Left colon (tissue), 2 donors: ENCODE measurements around the gene PMCH. TPM values are rescaled to one million over a fixed set of nuclear protein-coding genes. Genes with fewer than 3 reads are reported as not detected.
"Not testable (repeated sequence)": the region's sequence is repeated elsewhere in the genome, so short reads cannot be mapped to it uniquely, and the experiment has no call there.

Experiments used
- ATAC-seq: fragments of 200-7000 bp; cut with Tn5 transposase; one replicate; pipeline ENCODE4 v1.9.1; 2020; ENCODE audit warnings: mild to moderate bottlenecking, moderate library complexity
- DNase-seq, 2 donors: peaks; one replicate each; pipeline ENCODE4 v3.0.0-alpha.2; 2020
- intact Hi-C, 2 donors: fragments of 100-400 bp; cut with DNase I in 1 of 2; cut with micrococcal nuclease in 1 of 2; formaldehyde crosslinking; loops; one replicate each; pipeline versions ENCODE4 v1.11.2 to v1.14.0; 2022; cut with DNase I, micrococcal nuclease
- total RNA-seq, 2 donors: library from RNA; stranded (reverse); fragmentation: NEBNext Ultra II Directional; extraction: Animal tissue kit (Norgen Biotek cat#: 25700); gene quantifications; one replicate each; pipeline ENCODE4 v1.2.1, GENCODE V29; 2021
- donor health status: DM: no; HTN: no; CAD: no.
- donor health status: DM: yes; HTN: yes; CAD: no.

PMCH gene
- total RNA-seq, 2 donors from 2014 or later = not detected

DNA sequence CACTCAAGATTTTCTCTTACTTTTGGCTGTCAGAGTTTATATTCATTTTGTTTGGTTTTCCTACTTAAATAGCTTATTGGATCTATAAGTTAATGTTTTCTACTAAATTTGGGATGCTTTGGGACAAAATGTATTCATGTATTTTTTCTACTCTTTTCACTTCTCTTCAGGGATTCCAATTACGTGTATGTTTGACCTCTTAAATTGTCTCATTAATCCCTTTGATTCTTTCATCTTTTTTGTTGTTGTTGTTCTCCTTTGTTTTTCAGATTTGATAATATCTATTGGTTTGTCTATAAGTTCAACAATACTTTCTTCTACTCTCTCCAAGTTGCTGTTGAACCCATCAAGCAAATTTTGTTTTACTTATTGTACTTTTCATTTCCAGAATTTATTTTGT, 34.2 kb downstream of the PMCH start:
- no peak for ATAC-seq
- intact Hi-C loops = no loop called here

DNA sequence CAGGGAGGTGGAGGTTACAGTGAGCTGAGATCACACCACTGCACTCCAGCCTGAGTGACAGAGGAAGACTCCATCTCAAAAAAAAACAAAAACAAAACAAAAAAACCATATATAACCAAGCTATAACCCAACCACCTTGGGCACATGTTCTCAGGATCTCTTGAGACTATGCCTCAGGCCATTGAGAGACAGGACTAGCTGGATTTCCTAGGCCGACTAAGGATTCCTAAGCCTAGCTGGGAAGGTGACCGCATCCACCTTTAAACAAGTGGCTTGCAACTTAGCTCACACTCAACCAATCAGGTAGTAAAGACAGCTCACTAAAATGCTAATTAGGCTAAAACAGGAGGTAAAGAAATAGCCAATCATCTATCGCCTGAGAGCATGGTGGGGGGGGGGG, 42.4 kb downstream of the PMCH start:
- intact Hi-C loops, DNase-seq, ATAC-seq: not testable (repeated sequence)

More for the DNA sequence above, 34.2 kb downstream of the PMCH start:
- DNase-seq = no peak

DNA sequence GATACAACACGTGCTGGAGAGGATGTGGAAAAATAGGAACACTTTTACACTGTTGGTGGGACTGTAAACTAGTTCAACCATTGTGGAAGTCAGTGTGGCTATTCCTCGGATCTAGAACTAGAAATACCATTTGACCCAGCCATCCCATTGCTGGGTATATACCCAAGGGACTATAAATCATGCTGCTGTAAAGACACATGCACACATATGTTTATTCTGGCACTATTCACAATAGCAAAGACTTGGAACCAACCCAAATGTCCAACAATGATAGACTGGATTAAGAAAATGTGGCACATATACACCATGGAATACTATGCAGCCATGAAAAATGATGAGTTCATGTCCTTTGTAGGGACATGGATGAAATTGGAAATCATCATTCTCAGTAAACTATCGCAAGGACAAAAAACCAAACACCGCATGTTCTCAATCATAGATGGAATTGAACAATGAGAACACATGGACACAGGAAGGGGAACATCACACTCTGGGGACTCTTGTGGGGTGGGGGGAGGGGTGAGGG, 50.5 kb downstream of the PMCH start:
- DNase-seq, ATAC-seq, intact Hi-C loops: not testable (repeated sequence)

Other genes starting within 250 kb of the PMCH start
- 10 to 100 TPM; 30.4 to 32.8 TPM for gene WASHC3, start 135.8 kb downstream of the PMCH start, total RNA-seq
- 10 to 100 TPM; 19.0 to 19.4 TPM for gene NUP37, start 77.7 kb downstream of the PMCH start, total RNA-seq
- gene PARPBP, start 77.7 kb downstream of the PMCH start, total RNA-seq = 1 to 10 TPM; 3.1 to 7.3 TPM